Adrenal gland (tissue), 12 donors: Measurements from ENCODE around the gene SLC12A6. TPM values are rescaled to one million over a fixed set of nuclear protein-coding genes. Genes with fewer than 3 reads are reported as not detected.
"Not testable (repeated sequence)": the region's sequence is repeated elsewhere in the genome, so short reads cannot be mapped to it uniquely, and the experiment has no call there.

ENCODE experiments used
- DNase-seq, 7 donors: peaks; one replicate each; pipeline ENCODE4 v3.0.0-alpha.2; 2019 to 2020
- H3K27ac ChIP-seq, 5 donors: fragments of 200-600 bp; sonication (generic) in 4 of 5; 1 replicate in 3 of 5; 2 replicates in 2 of 5; pipeline versions ENCODE4 v1.5.1 to v1.8.0; 2016 to 2020; ENCODE audit warnings: mild to moderate bottlenecking in 1 of 5
- H3K27me3 ChIP-seq: fragments of 200-600 bp; 2 replicates; pipeline ENCODE4 v1.8.0; 2021
- H3K36me3 ChIP-seq, 2 donors: fragments of 200-600 bp; replicated peaks in 1 of 2; 1 replicate in 1 of 2; 2 replicates in 1 of 2; pipeline versions ENCODE4 v1.5.1 to v1.8.0; 2018 to 2022
- H3K4me1 ChIP-seq, 2 donors: fragments of 200-600 bp; replicated peaks in 1 of 2; 1 replicate in 1 of 2; 2 replicates in 1 of 2; pipeline versions ENCODE4 v1.5.1 to v1.8.0; 2018 to 2021
- H3K4me3 ChIP-seq, 4 donors: fragments of 200-600 bp; sonication (generic) in 3 of 4; one replicate each; pipeline ENCODE4 v1.5.1; 2016 to 2018
- H3K9me3 ChIP-seq, 3 donors: fragments of 200-600 bp; sonication (generic) in 1 of 3; replicated peaks in 1 of 3; 1 replicate in 2 of 3; 2 replicates in 1 of 3; pipeline versions ENCODE4 v1.5.1 to v1.8.0; 2016 to 2021
- CTCF ChIP-seq, 6 experiments: fragments of 450-650 bp in 4 of 6; fragments of 200-600 bp in 2 of 6; sonication (generic) in 1 of 6; IDR thresholded peaks; 1 replicate in 5 of 6; 2 replicates in 1 of 6; pipeline versions ENCODE4 v1.5.1 to v1.8.0; 2016 to 2021; ENCODE audit warnings: antibody characterized with exemption in 6 of 6, mild to moderate bottlenecking in 2 of 6, moderate library complexity in 1 of 6
- POLR2A ChIP-seq, 2 donors: fragments of 450-650 bp; IDR thresholded peaks; one replicate each; pipeline ENCODE4 v1.6.1; 2017; ENCODE audit warnings: antibody characterized with exemption in 2 of 2, mild to moderate bottlenecking in 2 of 2, moderate library complexity in 1 of 2
- WGBS, 4 donors: extraction: QIAGEN DNeasy Blood & Tissue Kit in 2 of 4; methylation state at CpG; one replicate each; pipeline versions ENCODE4 v1.1.5 to v1.1.7; 2013 to 2017; 5-methylcytosine and 5-hydroxymethylcytosine counted together
- intact Hi-C, 2 donors: fragments of 100-400 bp; cut with DNase I; formaldehyde crosslinking; loops; one replicate each; pipeline versions ENCODE4 v1.14.1 to v1.15.0; 2022 to 2023
- polyA plus RNA-seq, 3 donors: library from polyadenylated mRNA; stranded (reverse); fragments of 200-250 nt in 2 of 3; fragments of 350-450 nt in 1 of 3; fragmentation: Illumina TruSeq in 1 of 3; extraction: RNeasy Lipid Tissue Mini Kit (QIAGEN cat#74804) in 1 of 3; gene quantifications; one replicate each; pipeline ENCODE4 v1.2.3, GENCODE V29; 2013 to 2014
- total RNA-seq, 9 donors: library from RNA; depleted of rRNA in 4 of 9; stranded (reverse); fragments of >200 nt in 4 of 9; fragments of 120-200 nt in 1 of 9; fragmentation: NEBNext Ultra II Directional in 1 of 9; extraction: Animal tissue kit (Norgen Biotek cat#: 25700) in 1 of 9; gene quantifications; one replicate each; pipeline versions ENCODE4 v1.1.0 to v1.2.4, GENCODE V29; 2013 to 2023
- donor health status: healthy with polysubstance abuse.
- donor health status: Bipolar disorder and iron deficiency.
- donor health status: DM: yes; HTN: yes; CAD: no.
- donor health status: DM: no; HTN: no; CAD: no.
- donor health status: DM: no; HTN: no; CAD: no.
- donor health status: DM: yes; HTN: yes; CAD: no.

SLC12A6 gene
- total and polyA plus RNA-seq, 12 donors: 3.3 to 101 (median 17.3) TPM

- intact Hi-C loops: no loop called here
- H3K36me3 ChIP-seq: no peaks in the 10 kb centered on the region
- TF ChIP-seq POLR2A (IDR thresholded peaks at IDR 0.05) (no peak), CTCF (IDR thresholded peaks at IDR 0.05) (no peak)
- WGBS, 4 donors: 89 to 94% (median 93%) methylated on average over 4 of the region's 4 CpGs
- peaks cover 8 to 14% of the 10 kb centered on the region in 2 donors for H3K4me1 ChIP-seq
- no peak for DNase-seq
- no peak overlapping the region for H3K4me3 ChIP-seq
- no peaks in the 10 kb centered on the region for H3K9me3 ChIP-seq
- no peak overlapping the region for H3K27ac ChIP-seq
- H3K27me3 ChIP-seq: no peaks in the 10 kb centered on the region
These were observed 131.6 kb downstream of the SLC12A6 start for GRCh38 chr15:34206011-34206410.

GRCh38 chr15:34203936-34204335 lies 133.6 kb downstream of the SLC12A6 start:
- no peaks in the 10 kb centered on the region for H3K27me3 ChIP-seq
- 88 to 100% (median 95%) methylated on average over 1 of the region's 1 CpG for WGBS, 4 donors
- H3K36me3 ChIP-seq: no peaks in the 10 kb centered on the region
- H3K4me3 ChIP-seq: no peak overlapping the region
- no peak overlapping the region for H3K27ac ChIP-seq
- no peaks in the 10 kb centered on the region for H3K9me3 ChIP-seq
- peaks cover 7 to 13% of the 10 kb centered on the region in 2 donors for H3K4me1 ChIP-seq
- no peak for TF ChIP-seq POLR2A (IDR thresholded peaks at IDR 0.05)
- TF ChIP-seq CTCF (IDR thresholded peaks at IDR 0.05): no peak
- intact Hi-C loops: no loop called here
- no peak for DNase-seq

DNA sequence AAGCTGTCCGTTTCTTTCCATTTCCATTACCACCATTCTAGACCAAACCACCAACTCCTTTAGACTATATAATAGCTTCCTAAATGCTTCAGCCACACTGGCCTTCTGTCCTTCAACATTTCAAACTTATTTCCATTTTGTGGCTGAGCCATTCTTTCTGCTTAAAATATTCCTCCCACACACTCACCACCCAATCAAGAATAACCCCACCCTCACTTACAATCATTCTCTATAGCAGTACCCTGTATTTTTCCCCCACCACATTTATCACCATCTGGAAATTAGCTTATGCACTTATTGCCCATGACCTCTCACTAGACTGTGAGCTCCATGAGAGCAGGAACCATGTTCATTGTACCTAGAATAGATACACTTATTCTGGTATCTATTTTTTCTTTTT lies 134.3 kb downstream of the SLC12A6 start:
- intact Hi-C loops: no loop called here
- H3K9me3 ChIP-seq: no peaks in the 10 kb centered on the region
- H3K27me3 ChIP-seq: no peaks in the 10 kb centered on the region
- peaks cover under 1 to 7% of the 10 kb centered on the region in 2 donors for H3K4me1 ChIP-seq
- H3K36me3 ChIP-seq: no peaks in the 10 kb centered on the region
- no peak overlapping the region for H3K4me3 ChIP-seq
- DNase-seq: no peak
- no peak overlapping the region for H3K27ac ChIP-seq
- WGBS, 4 donors: 80 to 89% (median 86%) methylated on average over 1 of the region's 1 CpG
- TF ChIP-seq POLR2A (IDR thresholded peaks at IDR 0.05) (no peak), CTCF (IDR thresholded peaks at IDR 0.05) (no peak)

GRCh38 chr15:34193272-34193671 lies 144.3 kb downstream of the SLC12A6 start:
- 83 to 92% (median 88%) methylated on average over 7 of the region's 7 CpGs for WGBS, 4 donors
- H3K27me3 ChIP-seq, intact Hi-C loops, H3K4me3 ChIP-seq, DNase-seq, H3K9me3 ChIP-seq, H3K4me1 ChIP-seq, H3K36me3 ChIP-seq, H3K27ac ChIP-seq: not testable (repeated sequence)

DNA sequence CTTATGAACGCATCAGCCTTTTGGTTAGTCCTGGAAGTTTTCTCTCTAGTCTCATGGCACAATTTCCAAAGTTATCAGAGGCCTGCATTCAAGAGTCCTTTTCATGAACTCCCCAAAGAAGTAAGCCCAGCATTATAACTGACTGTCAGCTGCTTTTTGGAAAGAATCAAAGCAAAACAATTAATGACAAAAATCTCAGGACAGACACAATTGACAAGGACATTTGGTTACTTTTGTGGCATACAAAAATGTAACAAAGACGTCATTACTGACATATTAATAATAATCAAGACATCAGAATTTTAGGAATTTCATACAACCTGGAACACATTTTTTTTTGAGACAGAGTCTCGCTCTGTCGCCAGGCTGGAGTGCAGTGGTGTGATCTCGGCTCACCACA lies 148.9 kb downstream of the SLC12A6 start:
- H3K9me3 ChIP-seq: no peaks in the 10 kb centered on the region
- no peak overlapping the region for H3K4me3 ChIP-seq
- DNase-seq: no peak
- WGBS, 4 donors: 80 to 88% (median 81%) methylated on average over 5 of the region's 5 CpGs
- no peaks in the 10 kb centered on the region for H3K27me3 ChIP-seq
- H3K27ac ChIP-seq: no peak overlapping the region
- intact Hi-C loops: no loop called here
- TF ChIP-seq CTCF (IDR thresholded peaks at IDR 0.05): no peak
- no peak for TF ChIP-seq POLR2A (IDR thresholded peaks at IDR 0.05)
- no peaks in the 10 kb centered on the region for H3K36me3 ChIP-seq
- peaks cover 0 to 5% of the 10 kb centered on the region in 2 donors for H3K4me1 ChIP-seq
